Urothelium cell line (cell line): ENCODE measurements around the gene SLC41A3.
A peak's percentile ranks its signal among the peaks of the same experiment; 100 is the strongest.

Experiments used
- DNase-seq: peaks from one replicate; pipeline ENCODE4 v3.0.0; 2011; ENCODE audit warnings: low spot score, mixed read lengths
- FAIRE-seq: peaks from 2 replicates; lab custom pipeline; 2011; peaks lifted over from hg19 to GRCh38; lab: Jason Lieb, UNC

The SLC41A3 gene

DNA sequence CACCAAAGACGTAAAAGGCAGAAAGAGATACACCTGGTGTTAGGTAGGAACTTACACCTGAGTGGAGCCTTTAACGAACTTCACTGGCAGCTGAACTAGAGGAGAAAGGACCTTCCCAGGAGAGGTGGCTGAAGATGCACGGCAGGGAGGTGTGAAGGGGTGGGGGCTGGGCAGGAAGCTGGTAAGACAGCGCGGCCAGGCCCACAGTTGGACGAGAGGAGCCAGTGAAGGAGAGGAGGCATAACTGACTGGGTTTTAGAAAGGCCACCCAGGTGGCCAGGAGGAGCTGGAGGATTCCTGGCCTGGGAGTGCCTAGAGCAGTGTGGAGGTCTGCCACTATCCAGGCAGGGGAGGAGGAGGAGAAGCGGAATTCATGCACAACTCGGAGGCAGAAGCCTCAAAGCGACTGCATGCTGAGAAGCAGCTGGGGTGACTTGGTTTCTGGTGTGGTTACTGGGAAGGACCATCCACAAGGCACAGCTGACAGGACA is 51.9 kb downstream of the SLC41A3 start:
- DNase-seq: no peak
- peak; percentile 67 for FAIRE-seq

DNA sequence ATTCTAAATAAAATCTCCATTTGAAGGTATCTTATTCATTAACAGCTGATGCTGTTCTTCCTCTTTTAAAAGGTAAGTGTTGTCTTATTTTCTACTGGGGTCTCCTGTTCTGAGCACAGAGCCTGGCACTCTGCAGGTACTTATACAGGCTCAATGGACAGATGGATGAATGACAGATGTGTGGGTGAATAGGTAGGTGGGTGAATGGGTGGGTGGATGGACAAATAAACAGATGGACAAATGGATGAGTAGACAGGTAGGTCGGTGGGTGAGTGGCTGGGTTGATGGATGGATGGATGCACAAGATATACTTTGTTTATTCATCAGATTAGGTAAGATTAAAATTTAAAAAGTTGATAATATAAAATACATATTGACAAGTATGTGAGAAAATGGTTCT is 53.5 kb downstream of the SLC41A3 start:
- FAIRE-seq (no peak), DNase-seq (no peak)

DNA sequence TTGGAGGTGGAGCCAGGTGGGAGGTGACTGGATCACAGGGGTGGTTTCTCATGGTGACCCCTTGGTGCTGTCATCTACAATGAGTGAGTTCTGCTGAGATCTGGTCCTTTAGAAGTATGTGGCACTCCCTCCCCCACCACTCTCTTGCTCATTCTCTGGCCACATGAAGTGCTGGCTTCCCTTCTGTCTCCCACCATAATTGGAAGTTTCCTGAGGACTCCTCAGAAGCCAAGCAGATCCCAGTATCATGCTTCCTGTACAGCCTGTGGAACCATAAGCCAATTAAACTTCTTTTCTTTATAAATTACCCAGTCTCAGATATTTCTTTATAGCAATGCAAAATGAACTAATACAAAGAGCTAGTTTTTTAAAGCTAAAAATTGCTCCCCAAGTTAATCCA is 54.7 kb downstream of the SLC41A3 start:
- FAIRE-seq (no peak), DNase-seq (no peak)

DNA sequence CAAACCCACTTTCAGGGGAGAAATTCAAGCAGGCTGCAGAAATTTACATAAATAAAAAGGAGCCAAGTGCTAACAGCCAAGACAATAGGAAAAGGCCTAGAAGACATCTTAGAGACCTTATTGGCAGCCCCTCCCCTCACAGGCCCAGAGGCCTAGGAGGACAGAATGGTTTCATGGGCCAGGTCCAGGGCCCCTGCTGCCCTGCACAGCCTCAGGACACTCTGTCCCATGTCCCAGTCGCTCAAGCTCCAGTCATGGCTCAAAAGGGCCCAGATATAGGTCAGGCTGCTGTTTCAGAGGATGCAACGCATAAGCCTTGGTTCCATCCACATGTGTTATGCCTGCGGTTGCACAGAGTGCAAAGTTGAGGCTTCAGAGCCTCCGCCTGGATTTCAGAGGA is 55.8 kb downstream of the SLC41A3 start:
- FAIRE-seq: no peak
- no peak for DNase-seq

DNA sequence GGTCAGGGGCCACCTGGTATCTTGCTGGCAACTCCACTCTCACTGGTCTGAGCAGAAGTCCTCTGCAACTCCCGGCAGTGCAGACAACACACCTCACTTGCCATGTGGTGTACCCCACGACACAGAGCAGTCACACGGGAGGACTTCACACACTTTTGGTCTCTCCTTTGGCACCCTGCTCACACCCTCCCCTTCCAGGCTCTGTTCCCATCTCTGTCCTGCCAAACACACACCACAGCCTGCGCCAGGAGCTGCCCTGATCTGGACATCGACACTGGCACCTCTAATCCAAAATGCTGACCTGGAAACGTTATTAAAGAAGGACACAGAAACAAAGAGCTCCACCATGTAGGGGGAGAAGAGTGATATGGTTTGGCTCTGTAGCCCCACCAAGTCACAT is 57.2 kb downstream of the SLC41A3 start:
- DNase-seq (no peak), FAIRE-seq (peak; percentile 58)

DNA sequence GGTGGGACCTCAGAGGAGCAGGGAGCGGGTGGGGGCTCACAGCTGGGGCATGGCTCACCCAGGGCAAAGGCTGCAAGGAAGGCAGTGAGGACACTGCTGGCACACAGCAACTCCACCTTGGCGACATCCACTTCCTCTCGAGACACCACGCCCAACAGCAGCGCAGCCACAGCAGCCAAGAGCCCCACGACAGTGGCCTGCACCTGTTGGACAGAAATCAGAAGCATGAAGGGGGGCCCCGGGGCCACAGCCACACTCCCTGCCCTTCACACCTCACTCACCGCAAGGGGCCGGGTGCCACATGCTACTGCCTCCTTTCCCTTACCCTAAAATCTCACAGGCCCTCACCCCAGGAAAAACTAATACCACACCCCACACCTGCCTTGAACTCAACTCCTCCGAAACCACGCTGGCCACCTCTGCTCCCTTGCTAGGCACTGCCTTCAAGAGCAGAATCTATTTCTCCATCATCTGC is 57.6 kb downstream of the SLC41A3 start:
- FAIRE-seq (no peak), DNase-seq (no peak)

DNA sequence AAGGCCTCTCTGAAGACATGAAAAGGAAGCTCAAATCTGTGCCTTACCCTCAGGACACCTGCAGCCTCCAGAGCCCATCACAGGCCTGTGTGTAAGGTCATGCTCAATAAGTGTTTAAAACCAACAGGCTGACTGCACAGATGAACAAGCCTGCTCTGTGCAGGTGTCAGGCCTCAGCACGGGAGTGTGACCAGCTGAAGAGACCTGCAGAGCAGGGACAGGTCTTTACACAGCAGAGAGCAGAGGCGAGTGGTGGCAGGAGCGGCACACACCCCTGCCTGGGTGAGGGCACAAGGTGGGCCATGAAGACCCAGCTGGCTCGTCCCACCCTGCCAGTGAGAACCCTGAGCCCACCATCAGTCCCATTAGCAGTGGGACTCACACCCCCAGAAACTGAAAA is 58.1 kb downstream of the SLC41A3 start:
- no peak for DNase-seq
- no peak for FAIRE-seq

DNA sequence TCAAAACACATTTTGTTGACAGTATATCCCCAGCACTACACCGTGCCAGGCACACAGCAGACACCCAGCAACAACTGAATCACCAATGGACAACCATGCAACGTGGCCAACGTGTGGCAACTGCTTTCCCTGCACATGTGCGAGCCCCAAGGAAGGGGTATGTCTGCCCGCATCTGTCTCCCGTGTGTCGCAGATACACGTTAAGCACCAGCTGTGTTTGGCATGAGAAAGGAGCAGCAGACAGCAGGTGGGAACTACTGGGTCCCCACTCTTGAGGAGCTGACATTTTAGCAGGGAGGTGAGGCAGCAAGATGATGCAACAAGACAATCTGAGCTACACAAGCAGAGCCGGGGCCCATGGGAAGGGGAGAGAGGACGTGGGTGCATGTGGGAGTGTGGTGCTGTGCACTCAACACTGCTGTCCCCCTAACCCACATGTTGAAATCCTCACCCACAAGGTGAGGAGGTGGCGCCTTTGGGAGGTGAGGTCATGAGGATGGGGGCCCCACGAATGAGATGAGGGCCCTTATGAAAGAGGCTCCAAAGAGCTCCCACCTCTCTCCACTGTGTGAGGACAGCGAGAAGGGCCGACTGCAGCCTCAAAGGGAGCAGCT is 58.7 kb downstream of the SLC41A3 start:
- no peak for FAIRE-seq
- no peak for DNase-seq

DNA sequence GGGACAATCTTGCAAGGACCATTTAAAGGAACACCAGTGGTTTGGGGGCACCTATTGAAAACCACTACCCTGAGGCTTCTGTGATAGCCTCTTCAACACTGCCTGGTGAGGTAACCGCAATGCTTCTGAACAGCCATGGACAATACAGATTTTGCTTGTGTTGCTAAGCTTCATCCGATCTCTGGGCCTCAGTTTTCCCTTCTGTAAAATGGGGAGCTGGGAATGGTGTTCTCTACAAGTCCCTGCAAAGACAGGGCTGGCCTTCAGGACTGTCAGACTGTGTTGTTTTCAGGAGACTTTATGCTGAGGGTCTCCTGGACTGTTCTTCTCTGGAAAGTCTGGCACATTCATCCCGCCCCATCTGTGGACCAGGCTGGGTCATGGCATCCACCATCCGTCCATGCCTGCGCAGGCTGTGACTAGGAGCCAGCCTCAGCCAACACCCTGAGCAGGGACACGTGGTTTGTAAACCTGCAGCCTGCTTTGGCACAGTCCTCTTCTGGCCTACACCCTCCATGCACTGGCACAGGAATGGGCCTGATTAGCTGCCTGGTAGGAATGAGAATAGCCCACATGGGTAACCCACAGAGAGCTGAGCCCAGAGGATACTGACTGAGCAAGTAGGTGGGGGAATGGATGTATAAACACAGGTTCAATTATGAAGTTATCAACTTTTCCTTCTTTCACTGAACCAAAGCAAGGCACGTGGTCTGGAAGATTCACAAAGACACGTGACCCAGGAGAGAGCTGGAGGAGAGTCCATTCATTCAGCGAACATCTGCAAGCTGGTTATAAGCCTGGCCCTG is 59.7 kb downstream of the SLC41A3 start:
- FAIRE-seq: peak; percentile 62
- no peak for DNase-seq

DNA sequence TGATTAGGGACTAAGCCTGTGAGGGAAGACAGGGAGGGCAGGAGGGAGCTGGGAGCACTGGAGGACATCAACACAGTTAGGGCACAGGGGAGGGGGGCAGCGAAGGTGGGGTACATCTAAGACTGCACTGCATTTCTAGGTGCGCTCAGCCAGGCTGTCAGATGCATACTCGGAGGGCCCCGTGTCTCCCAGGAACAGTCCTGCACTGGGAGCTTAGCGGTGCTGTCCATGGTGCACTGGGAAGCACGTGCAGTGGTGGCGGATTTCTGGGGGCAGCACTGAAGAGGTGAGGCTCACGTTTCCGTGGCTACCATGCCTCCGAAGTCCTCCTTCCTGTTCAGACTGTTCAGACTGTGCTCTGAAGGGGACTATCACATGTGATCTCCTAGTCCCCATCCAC is 60.5 kb downstream of the SLC41A3 start:
- no peak for FAIRE-seq
- no peak for DNase-seq

DNA sequence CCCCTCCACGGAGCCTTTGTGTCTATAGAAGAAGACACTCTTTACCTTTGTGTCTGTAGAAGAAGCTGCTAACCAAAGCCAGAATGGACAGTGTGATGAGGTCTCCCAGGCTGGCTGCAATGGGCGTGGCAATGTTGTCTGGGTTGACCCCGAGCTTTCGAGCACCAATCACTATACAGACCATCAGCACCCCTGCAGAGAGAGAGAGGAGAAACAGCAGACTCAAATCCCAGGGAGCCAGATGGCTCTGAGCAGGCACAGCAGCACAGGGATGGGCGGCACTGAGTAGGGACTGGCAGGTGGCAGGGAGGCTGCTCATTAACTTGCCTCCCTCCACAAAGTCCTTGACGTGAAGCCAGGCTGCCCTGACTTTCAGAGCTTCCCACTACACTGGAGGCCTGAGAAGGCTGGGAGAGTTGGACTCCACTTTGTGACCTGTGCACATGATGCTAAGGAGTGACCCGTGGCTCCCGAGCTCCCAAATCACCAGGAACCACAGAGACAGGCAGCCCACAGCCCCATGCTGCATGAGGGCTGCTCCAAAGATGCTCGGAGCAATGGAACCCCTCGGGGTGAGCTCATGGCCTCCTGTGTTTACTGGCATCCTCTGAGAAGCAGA is 61.1 kb downstream of the SLC41A3 start:
- DNase-seq: no peak
- FAIRE-seq: no peak

DNA sequence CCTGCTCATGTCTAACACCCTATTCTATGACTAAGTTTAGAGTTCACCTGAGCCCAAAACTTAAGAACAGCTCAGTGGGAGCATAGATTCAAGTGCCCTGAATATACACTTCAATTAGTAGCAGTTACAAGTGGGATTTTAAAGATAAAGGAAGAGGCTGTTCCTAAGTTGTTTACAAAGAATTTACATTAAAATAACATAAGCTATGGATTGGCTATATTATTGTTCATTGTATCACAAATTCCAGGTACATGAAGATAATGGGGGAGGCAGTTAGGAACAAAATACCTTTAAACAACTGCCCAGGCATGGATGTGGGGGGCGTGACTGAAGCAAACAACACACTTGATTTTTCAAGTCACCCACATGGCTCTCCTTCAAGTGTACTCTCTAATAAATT is 62.2 kb downstream of the SLC41A3 start:
- no peak for DNase-seq
- no peak for FAIRE-seq

DNA sequence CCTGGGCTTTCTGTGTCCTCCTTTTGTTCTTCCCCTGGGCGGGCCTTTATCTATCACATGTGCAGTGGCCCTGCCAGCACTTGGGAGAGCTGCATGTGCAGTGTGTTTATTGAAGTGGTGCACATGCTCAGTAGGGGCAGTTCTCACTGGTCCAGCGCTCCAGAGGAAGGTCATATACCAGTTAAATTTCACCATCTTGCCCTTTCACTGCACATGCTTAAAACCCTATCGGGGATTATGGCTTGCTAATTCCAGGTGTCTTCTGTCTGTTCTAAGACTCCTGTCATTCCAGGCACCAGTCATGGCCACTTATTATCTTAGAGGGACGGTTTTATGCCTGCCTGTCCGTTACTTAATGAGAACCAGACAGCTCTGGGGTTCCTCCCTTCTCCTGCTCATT is 62.7 kb downstream of the SLC41A3 start:
- FAIRE-seq (no peak), DNase-seq (no peak)

DNA sequence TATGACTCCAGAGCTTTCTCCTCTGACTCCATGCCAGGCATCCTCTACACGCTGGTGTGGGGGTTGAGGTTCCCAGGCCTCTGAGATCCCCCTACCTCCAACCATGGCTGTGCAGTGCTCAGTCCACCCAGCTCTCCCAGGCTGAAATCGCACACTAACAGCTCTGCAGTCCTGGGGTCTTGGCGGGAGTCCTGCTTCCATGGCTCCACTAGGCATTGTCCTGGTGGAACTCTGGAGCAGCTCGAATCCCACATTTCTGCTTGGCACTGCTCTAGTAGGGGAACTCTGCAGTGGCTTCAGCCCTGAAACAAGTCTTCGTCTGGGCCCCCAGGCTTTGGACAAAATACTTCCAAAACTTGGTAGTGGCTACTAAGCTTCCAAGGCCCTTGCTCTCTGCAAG is 64.2 kb downstream of the SLC41A3 start:
- DNase-seq: no peak
- FAIRE-seq: no peak

DNA sequence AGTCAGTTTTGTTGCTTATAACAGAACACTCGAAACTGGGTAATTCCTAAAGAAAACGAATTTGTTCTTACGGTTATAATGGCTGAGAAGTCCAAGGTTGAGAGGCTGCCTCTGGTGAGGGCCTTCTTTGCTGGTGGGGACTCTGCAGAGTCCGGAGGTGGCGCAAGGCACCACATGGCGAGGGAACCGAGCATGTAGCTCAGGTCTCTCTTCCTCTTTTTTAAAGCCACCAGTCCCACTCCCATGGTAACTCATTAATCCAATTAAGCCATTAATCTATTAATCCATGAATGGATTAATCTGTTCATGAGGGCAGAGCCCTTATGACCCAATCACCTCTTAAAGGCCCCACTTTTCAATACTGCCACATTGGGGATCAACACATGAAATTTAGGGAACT is 64.9 kb downstream of the SLC41A3 start:
- no peak for DNase-seq

DNA sequence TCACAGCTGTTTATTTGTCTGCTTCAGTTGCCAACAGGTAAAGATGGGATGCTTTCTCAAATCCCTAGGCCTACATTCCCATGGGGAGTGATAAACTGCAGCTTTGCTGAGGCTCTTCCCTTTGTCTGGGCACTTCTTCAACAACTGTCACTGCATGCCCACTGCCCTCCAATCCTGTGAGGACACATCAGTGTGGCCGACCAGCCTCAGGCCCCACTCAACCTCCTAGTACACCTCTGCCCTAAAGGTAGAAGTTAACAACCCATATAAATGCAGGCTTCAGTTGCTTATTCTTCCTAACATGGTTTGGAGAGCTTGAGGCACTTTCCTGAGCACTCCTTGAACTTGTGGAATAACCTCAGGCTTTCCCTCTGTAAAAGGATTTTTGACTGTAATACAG is 65.4 kb downstream of the SLC41A3 start:
- no peak for DNase-seq
- no peak for FAIRE-seq

More for the DNA sequence above, 64.9 kb downstream of the SLC41A3 start:
- no peak for FAIRE-seq

DNA sequence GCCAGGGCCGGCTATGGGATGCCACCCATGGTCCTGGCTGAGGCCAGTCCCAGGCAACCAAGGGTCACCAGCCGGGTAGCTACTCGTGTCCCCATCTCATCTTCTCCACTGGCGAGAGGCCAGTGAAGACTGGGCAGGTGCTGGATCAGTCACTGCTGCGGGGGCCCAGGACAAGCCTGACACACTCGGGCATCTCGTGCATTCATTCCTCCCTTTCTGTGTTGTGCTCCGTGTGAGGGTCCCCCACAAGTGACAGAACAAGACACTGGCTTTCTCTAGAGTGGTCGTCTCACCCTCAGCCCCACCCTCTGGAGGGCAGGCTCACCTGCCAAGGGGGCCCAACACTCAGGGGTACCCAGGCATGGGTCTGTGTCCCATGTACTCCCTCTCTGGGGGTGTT is 66.6 kb downstream of the SLC41A3 start:
- FAIRE-seq: no peak

DNA sequence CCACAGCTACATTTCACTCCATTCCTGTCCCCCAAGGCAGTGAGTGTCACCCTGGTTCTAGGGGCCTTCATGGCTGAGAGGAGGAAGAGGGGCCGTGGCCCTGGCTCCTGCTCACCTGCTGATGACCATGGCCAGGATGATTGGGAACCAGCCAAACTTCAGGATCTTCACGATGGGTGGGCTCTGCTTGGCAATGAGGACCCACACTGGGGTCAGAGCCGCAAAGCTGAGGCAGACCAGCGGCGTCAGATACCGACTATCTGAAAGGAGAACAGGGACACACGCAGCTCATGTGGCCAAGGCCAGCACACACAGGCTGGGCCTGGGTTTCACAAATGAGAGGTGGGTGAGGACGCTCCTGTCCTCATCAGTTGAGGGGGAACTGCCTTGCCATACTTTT is 67.3 kb downstream of the SLC41A3 start:
- no peak for DNase-seq
- FAIRE-seq: peak; percentile 20

More for the DNA sequence above, 66.6 kb downstream of the SLC41A3 start:
- no peak for DNase-seq

DNA sequence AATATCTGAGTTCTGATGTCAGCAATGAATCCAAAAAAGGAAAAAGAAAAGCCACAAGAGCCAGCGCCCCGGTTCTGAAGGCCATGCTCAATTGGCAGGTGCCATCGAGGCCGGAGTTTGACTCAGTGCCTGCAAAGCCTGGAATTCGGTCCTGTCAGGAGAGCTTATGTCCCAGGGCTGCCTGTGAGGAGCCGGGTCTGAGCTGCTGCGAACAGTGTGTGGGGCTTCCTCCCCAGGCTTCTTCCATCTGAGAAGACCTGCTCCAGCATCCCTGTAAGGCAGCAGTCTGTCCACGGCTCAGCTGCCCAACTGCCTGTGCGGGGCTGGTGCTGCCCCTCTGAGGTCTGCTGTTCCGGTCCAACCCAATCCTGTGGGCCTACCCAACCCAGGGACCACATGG is 68.8 kb downstream of the SLC41A3 start:
- FAIRE-seq (no peak), DNase-seq (no peak)

DNA sequence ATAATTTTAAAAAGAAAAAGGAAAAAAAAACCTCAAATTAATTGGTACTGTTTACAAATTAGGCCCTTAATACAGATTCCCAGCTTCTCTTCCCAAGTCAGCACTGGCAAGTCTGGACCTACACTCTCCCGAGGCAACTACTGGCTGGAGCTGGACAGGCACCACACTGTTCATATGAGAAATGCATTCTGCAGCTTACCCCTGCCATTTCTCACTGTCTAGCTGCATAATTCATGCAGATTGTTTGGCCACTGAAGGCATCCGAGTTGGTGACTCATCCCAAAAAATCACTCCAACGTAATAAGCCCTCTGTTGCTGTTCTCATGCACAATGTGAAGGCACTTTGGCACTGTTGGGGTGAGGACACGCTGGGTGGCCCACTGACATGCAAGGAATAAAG is 69.7 kb downstream of the SLC41A3 start:
- peak; percentile 56 for FAIRE-seq
- no peak for DNase-seq

DNA sequence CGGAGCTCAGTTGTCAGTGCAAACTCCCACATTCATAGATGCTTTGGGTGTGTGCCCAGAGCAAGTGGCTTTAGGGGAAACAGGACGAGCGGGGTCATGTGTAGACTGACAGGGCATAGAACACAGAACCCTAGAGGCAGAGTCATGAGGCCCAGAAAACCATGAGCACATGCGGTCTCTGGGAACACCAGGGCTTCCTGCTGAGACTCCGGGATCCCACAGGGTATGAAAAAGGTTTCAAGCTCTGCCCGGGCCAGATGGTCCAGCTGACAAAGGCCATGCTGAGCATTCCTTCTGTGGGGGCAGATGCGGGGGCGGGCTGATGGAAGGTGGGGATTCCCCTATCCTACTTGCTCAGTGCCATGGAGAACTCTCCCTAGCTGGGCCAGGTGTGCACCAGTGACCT is 70.2 kb downstream of the SLC41A3 start:
- DNase-seq: no peak
- no peak for FAIRE-seq

DNA sequence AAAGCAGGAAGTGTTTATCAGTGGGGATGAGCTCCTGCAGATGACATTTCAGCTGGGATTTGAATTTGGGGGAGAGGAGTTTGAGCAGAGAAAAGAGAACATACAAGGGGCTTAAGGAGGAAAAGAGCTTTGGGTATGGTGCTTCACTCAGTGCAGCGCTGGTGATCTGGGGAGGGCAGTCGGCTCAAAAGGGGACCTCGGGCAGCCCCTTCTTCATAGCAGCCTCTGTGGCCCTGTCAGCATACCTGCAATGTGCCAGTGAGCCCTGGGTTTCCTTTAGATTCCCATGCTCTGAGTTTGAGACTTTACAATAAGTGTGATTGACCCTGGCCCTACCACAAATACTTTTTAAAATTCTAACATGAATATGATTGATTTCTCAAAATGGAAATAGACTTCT is 74.7 kb downstream of the SLC41A3 start:
- DNase-seq (no peak), FAIRE-seq (no peak)
